HepG2 (cell line): Measurements from ENCODE around the gene TRIM8. TPM values are rescaled to one million over a fixed set of nuclear protein-coding genes. Genes with fewer than 3 reads are reported as not detected.

Source experiments
- AGO2 ChIP-seq: fragments of 200-400 bp; formaldehyde crosslinking; optimal IDR thresholded peaks from 2 replicates; pipeline ENCODE3; 2017; ENCODE audit warnings: mild to moderate bottlenecking, low read depth, low read length, moderate library complexity
- AHR ChIP-seq: IDR thresholded peaks from 2 replicates; pipeline ENCODE4 v1.6.1; 2018; ENCODE audit warnings: missing genetic modification reagents, missing compliant biosample characterization
- GABPB1 ChIP-seq: IDR thresholded peaks from 2 replicates; pipeline ENCODE4 v1.6.1; 2016; ENCODE audit warnings: mild to moderate bottlenecking, missing genetic modification reagents, moderate library complexity, missing compliant biosample characterization
- HDAC6 ChIP-seq: fragments of 200-600 bp; sonication (generic); IDR thresholded peaks from 2 replicates; pipeline ENCODE4 v1.7.0; 2017; ENCODE audit warnings: mild to moderate bottlenecking, antibody characterized with exemption, low read length, low read depth
- IKZF1 ChIP-seq: fragments of 450-650 bp; IDR thresholded peaks from 2 replicates; pipeline ENCODE4 v1.7.1; 2016
- IRX3 ChIP-seq: sonication (generic); formaldehyde crosslinking; IDR thresholded peaks from 2 replicates; pipeline ENCODE4 v1.8.1; 2023; ENCODE audit warnings: mild to moderate bottlenecking, low read depth, missing genetic modification reagents, borderline replicate concordance
- MED8 ChIP-seq: sonication (generic); formaldehyde crosslinking; IDR thresholded peaks from 2 replicates; pipeline ENCODE4 v1.8.1; 2023; ENCODE audit warnings: mild to moderate bottlenecking, missing genetic modification reagents; ENCODE audit not compliant: insufficient replicate concordance
- MIER2 ChIP-seq: IDR thresholded peaks from 2 replicates; pipeline ENCODE4 v1.6.1; 2016; ENCODE audit warnings: missing biosample characterization, missing genetic modification reagents
- MXI1 ChIP-seq: IDR thresholded peaks from 3 replicates; pipeline ENCODE4 v1.6.1; 2012; ENCODE audit warnings: low read depth, low read length, inconsistent platforms, borderline replicate concordance
- MYNN ChIP-seq: sonication (generic); formaldehyde crosslinking; IDR thresholded peaks from 2 replicates; pipeline ENCODE4 v1.4.0; 2020; ENCODE audit warnings: mild to moderate bottlenecking, low read depth, missing genetic modification reagents
- NCOA2 ChIP-seq: sonication (generic); formaldehyde crosslinking; IDR thresholded peaks from 2 replicates; pipeline ENCODE4 v1.8.0; 2022; ENCODE audit warnings: inconsistent platforms
- RARA ChIP-seq: IDR thresholded peaks from 2 replicates; pipeline ENCODE4 v1.6.1; 2016; ENCODE audit warnings: missing genetic modification reagents, missing compliant biosample characterization
- TP53 ChIP-seq: sonication (generic); formaldehyde crosslinking; conservative IDR thresholded peaks from 2 replicates; pipeline ENCODE4 v1.4.0; 2020; ENCODE audit warnings: missing genetic modification reagents
- ZNF468 ChIP-seq: sonication (generic); formaldehyde crosslinking; IDR thresholded peaks from 2 replicates; pipeline ENCODE4 v1.8.0; 2022; ENCODE audit warnings: mild to moderate bottlenecking, moderate library complexity, missing genetic modification reagents
- ZNF510 ChIP-seq: sonication (generic); formaldehyde crosslinking; IDR thresholded peaks from 2 replicates; pipeline ENCODE4 v1.4.0; 2020; ENCODE audit warnings: low read depth, mild to moderate bottlenecking, missing genetic modification reagents
- ZNF556 ChIP-seq: sonication (generic); formaldehyde crosslinking; IDR thresholded peaks from 2 replicates; pipeline ENCODE4 v1.4.0; 2020; ENCODE audit warnings: mild to moderate bottlenecking, missing genetic modification reagents, borderline replicate concordance
- polyA plus RNA-seq, 8 experiments: library from polyadenylated mRNA; depleted of rRNA in 3 of 8; stranded (reverse) in 7 of 8; unstranded in 1 of 8; fragments of >200 nt; fragmentation: Illumina TruSeq in 4 of 8; extraction: Trizol in 4 of 8; gene quantifications; 2 replicates each; pipeline versions ENCODE4 v1.2.1 to v1.2.3, GENCODE V29; 2011 to 2016; ENCODE audit warnings: low read depth in 4 of 8, missing spikeins in 1 of 8, mixed read lengths in 1 of 8; ENCODE audit not compliant: insufficient read depth in 1 of 8
- total RNA-seq, 5 experiments: library from RNA; depleted of rRNA; stranded (reverse); fragments of >200 nt; fragmentation: Illumina TruSeq; extraction: Trizol; gene quantifications; 2 replicates each; pipeline ENCODE4 v1.2.3, GENCODE V29; 2016; ENCODE audit warnings: low read depth in 1 of 5
- TF ChIP-seq, protein P1 (sequence below): sonication (generic); formaldehyde crosslinking; IDR thresholded peaks from 2 replicates; pipeline ENCODE4 v1.4.0; 2020; ENCODE audit warnings: missing genetic modification reagents, borderline replicate concordance
- TF ChIP-seq, protein P2 (sequence below): IDR thresholded peaks from 2 replicates; pipeline ENCODE4 v1.6.1; 2016; ENCODE audit warnings: low read depth
- TF ChIP-seq, protein P3 (sequence below): sonication (generic); formaldehyde crosslinking; IDR thresholded peaks from 2 replicates; pipeline ENCODE4 v1.4.0; 2020; ENCODE audit warnings: mild to moderate bottlenecking, missing genetic modification reagents
- TF ChIP-seq, protein P4 (sequence below): conservative IDR thresholded peaks from 2 replicates; pipeline ENCODE4 v1.6.1; 2018; ENCODE audit warnings: missing genetic modification reagents
- TF ChIP-seq, protein P5 (sequence below): sonication (generic); formaldehyde crosslinking; IDR thresholded peaks from 2 replicates; pipeline ENCODE4 v1.8.0; 2023; ENCODE audit warnings: mild to moderate bottlenecking, missing genetic modification reagents

The TRIM8 gene
- total and polyA plus RNA-seq, 2 of the 13 experiments (the other 11 are each of a cell fraction or from before 2014, with no cell fraction given), result 38.9 to 66.5 TPM

DNA sequence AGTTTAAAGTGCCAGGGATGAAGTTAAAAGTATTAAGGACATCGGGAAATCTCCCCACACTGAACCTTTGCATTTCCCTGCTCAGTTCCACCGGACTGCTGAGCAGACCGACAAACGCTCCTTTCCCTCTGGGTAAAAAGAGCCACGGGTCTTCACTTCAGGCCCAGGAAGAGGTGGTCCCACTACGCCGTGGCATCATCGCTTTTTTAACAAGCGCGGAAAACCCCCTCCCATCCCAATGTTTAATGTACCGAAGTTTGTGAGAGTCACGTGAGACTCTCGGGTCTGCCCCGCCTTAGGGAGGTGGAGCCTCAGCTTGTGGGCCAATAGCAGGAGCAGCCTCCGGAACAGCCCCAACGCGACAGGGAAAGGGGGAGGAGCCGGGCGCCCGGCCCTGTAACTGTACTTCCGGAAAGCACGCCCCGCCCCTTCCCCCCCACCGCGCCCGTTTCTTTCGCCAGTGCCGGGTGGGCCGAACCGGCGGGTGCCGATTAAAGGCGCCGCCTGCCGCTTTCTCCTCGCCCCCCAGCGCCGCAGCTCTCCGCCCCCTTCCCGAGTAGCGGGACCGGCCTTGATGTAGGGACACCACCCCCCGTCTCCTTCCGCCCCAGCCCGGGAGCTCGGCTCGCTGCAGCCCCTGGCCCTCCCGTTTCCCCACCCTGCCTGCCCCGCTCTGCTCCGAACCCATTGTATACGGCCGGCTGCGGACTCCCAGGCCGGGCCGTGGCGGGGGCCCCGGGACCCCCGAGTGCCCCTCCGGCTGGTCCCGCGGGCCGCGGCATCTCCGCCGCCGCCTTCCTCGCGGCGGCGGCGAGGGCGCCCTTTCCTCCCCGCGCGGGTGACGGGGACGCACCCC is 2.2 kb upstream of the TRIM8 start (continued):
- TF ChIP-seq MIER2 (CRISPR knock-in tag), result no peak
- TF ChIP-seq, protein P1, sequence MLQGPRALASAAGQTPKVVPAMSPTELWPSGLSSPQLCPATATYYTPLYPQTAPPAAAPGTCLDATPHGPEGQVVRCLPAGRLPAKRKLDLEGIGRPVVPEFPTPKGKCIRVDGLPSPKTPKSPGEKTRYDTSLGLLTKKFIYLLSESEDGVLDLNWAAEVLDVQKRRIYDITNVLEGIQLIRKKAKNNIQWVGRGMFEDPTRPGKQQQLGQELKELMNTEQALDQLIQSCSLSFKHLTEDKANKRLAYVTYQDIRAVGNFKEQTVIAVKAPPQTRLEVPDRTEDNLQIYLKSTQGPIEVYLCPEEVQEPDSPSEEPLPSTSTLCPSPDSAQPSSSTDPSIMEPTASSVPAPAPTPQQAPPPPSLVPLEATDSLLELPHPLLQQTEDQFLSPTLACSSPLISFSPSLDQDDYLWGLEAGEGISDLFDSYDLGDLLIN (CRISPR knock-in tag), result no peak
- no peak for TF ChIP-seq TP53 (CRISPR knock-in tag)
- 0 out of 2 replicates have a peak, but pooled peaks have one; percentile 26 for TF ChIP-seq NCOA2 (CRISPR knock-in tag)
- TF ChIP-seq ZNF510, result no peak
- TF ChIP-seq, protein P2, sequence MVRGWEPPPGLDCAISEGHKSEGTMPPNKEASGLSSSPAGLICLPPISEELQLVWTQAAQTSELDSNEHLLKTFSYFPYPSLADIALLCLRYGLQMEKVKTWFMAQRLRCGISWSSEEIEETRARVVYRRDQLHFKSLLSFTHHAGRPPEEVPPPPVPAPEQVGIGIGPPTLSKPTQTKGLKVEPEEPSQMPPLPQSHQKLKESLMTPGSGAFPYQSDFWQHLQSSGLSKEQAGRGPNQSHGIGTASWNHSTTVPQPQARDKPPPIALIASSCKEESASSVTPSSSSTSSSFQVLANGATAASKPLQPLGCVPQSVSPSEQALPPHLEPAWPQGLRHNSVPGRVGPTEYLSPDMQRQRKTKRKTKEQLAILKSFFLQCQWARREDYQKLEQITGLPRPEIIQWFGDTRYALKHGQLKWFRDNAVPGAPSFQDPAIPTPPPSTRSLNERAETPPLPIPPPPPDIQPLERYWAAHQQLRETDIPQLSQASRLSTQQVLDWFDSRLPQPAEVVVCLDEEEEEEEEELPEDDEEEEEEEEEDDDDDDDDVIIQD (CRISPR knock-in tag), result peak; percentile 88
- TF ChIP-seq IRX3 (CRISPR knock-in tag), result no peak
- TF ChIP-seq MYNN (CRISPR knock-in tag), result no peak
- 0 out of 2 replicates have a peak, but pooled peaks have one; percentile 36 for TF ChIP-seq RARA (CRISPR knock-in tag)
- TF ChIP-seq MXI1, result peak; percentile 68; the same call in 1 of the 3 replicates
- TF ChIP-seq AHR (CRISPR knock-in tag), result 0 out of 2 replicates have a peak, but pooled peaks have one; percentile 9
- TF ChIP-seq AGO2, result peak; percentile 92
- peak; percentile 88 for TF ChIP-seq GABPB1 (CRISPR knock-in tag)
- peak; percentile 75; the same call in 1 of the 2 replicates for TF ChIP-seq ZNF556 (CRISPR knock-in tag)
- TF ChIP-seq, protein P3, sequence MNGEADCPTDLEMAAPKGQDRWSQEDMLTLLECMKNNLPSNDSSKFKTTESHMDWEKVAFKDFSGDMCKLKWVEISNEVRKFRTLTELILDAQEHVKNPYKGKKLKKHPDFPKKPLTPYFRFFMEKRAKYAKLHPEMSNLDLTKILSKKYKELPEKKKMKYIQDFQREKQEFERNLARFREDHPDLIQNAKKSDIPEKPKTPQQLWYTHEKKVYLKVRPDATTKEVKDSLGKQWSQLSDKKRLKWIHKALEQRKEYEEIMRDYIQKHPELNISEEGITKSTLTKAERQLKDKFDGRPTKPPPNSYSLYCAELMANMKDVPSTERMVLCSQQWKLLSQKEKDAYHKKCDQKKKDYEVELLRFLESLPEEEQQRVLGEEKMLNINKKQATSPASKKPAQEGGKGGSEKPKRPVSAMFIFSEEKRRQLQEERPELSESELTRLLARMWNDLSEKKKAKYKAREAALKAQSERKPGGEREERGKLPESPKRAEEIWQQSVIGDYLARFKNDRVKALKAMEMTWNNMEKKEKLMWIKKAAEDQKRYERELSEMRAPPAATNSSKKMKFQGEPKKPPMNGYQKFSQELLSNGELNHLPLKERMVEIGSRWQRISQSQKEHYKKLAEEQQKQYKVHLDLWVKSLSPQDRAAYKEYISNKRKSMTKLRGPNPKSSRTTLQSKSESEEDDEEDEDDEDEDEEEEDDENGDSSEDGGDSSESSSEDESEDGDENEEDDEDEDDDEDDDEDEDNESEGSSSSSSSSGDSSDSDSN (CRISPR knock-in tag), result peak; percentile 90
- TF ChIP-seq, protein P4, sequence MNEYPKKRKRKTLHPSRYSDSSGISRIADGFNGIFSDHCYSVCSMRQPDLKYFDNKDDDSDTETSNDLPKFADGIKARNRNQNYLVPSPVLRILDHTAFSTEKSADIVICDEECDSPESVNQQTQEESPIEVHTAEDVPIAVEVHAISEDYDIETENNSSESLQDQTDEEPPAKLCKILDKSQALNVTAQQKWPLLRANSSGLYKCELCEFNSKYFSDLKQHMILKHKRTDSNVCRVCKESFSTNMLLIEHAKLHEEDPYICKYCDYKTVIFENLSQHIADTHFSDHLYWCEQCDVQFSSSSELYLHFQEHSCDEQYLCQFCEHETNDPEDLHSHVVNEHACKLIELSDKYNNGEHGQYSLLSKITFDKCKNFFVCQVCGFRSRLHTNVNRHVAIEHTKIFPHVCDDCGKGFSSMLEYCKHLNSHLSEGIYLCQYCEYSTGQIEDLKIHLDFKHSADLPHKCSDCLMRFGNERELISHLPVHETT, result peak; percentile 99
- peak; percentile 45 for TF ChIP-seq MED8
- TF ChIP-seq HDAC6, result no peak
- TF ChIP-seq IKZF1, result no peak
- TF ChIP-seq ZNF468 (CRISPR knock-in tag), result no peak
- TF ChIP-seq, protein P5, sequence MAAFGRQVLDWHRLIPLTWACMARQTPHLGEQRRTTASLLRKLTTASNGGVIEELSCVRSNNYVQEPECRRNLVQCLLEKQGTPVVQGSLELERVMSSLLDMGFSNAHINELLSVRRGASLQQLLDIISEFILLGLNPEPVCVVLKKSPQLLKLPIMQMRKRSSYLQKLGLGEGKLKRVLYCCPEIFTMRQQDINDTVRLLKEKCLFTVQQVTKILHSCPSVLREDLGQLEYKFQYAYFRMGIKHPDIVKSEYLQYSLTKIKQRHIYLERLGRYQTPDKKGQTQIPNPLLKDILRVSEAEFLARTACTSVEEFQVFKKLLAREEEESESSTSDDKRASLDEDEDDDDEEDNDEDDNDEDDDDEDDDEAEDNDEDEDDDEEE (CRISPR knock-in tag), result no peak
